Neural progenitor cell (in vitro differentiated cells): ENCODE measurements around the gene MAP3K9. TPM values are rescaled to one million over a fixed set of nuclear protein-coding genes. Genes with fewer than 3 reads are reported as not detected.

ENCODE experiments used
- DNase-seq: peaks from one replicate; pipeline ENCODE4 v3.0.0-alpha.2; 2016; ENCODE audit warnings: low spot score
- H2AFZ ChIP-seq: fragments of 200-600 bp; sonication (generic); replicated peaks from 2 replicates; pipeline ENCODE4 v1.6.1; 2016; ENCODE audit warnings: antibody characterized with exemption
- H3F3A ChIP-seq: fragments of 200-600 bp; sonication (generic); 2 replicates; pipeline ENCODE4 v1.6.1; 2016; ENCODE audit warnings: antibody characterized with exemption, low read depth
- H3K27ac ChIP-seq: fragments of 200-600 bp; sonication (generic); 2 replicates; pipeline ENCODE4 v1.5.1; 2016; ENCODE audit warnings: mild to moderate bottlenecking
- H3K27me3 ChIP-seq: fragments of 200-600 bp; sonication (generic); 2 replicates; pipeline ENCODE4 v1.6.1; 2016; ENCODE audit warnings: mild to moderate bottlenecking, moderate library complexity
- H3K36me3 ChIP-seq: fragments of 200-600 bp; sonication (generic); 2 replicates; pipeline ENCODE4 v1.5.1; 2016
- H3K4me1 ChIP-seq: fragments of 200-600 bp; sonication (generic); 2 replicates; pipeline ENCODE4 v1.6.1; 2016; ENCODE audit warnings: mixed run types
- H3K4me2 ChIP-seq: fragments of 200-600 bp; sonication (generic); 2 replicates; pipeline ENCODE4 v1.6.1; 2016
- H3K4me3 ChIP-seq: fragments of 200-600 bp; sonication (generic); 2 replicates; pipeline ENCODE4 v1.5.1; 2016
- H3K79me2 ChIP-seq: fragments of 200-600 bp; sonication (generic); 2 replicates; pipeline ENCODE4 v1.6.1; 2016; ENCODE audit warnings: low read depth
- H3K9ac ChIP-seq: fragments of 200-600 bp; sonication (generic); 2 replicates; pipeline ENCODE4 v1.6.1; 2016
- H3K9me3 ChIP-seq: fragments of 200-600 bp; sonication (generic); 2 replicates; pipeline ENCODE4 v1.5.1; 2016; ENCODE audit warnings: low read depth
- H4K20me1 ChIP-seq: fragments of 200-600 bp; sonication (generic); 2 replicates; pipeline ENCODE4 v1.6.1; 2016; ENCODE audit warnings: low read depth
- H3K27ac Mint-ChIP-seq: 3 replicates; pipeline ENCODE4 v1.8.0; 2021; ENCODE audit warnings: mixed read lengths
- H3K27me3 Mint-ChIP-seq: 2 replicates; pipeline ENCODE4 v1.8.0; 2022; ENCODE audit warnings: low read depth, mild to moderate bottlenecking, inconsistent platforms, moderate library complexity, mixed read lengths; ENCODE audit not compliant: insufficient read depth
- H3K36me3 Mint-ChIP-seq: 3 replicates; pipeline ENCODE4 v1.8.0; 2021; ENCODE audit warnings: mixed read lengths
- H3K4me1 Mint-ChIP-seq: 3 replicates; pipeline ENCODE4 v1.8.0; 2021; ENCODE audit warnings: mixed read lengths
- H3K4me3 Mint-ChIP-seq: 3 replicates; pipeline ENCODE4 v1.8.0; 2021; ENCODE audit warnings: mild to moderate bottlenecking, moderate library complexity, mixed read lengths
- H3K9me3 Mint-ChIP-seq: 3 replicates; pipeline ENCODE4 v1.8.0; 2020; ENCODE audit warnings: mixed read lengths
- CTCF ChIP-seq: fragments of 200-600 bp; sonication (generic); IDR thresholded peaks from 2 replicates; pipeline ENCODE4 v1.5.1; 2017; ENCODE audit warnings: antibody characterized with exemption, mild to moderate bottlenecking
- EZH2 ChIP-seq: fragments of 200-600 bp; sonication (generic); IDR thresholded peaks from 2 replicates; pipeline ENCODE4 v1.6.1; 2017; ENCODE audit warnings: antibody characterized with exemption, mild to moderate bottlenecking, moderate library complexity
- EZH2phosphoT487 ChIP-seq: fragments of 200-600 bp; sonication (generic); IDR thresholded peaks from 2 replicates; pipeline ENCODE4 v1.6.1; 2017; ENCODE audit warnings: antibody characterized with exemption
- total RNA-seq: library from RNA; depleted of rRNA; stranded (reverse); fragments of >200 nt; gene quantifications from 2 replicates; pipeline ENCODE4 v1.2.3, GENCODE V29; 2015; ENCODE audit warnings: low replicate concordance

Gene MAP3K9
- total RNA-seq, result 14.9 and 25.3 TPM in 2 replicates

GRCh38 chr14:70809225-70810219 lies at the start of gene MAP3K9:
TSS of gene MAP3K9 (minus strand) at chr14:70809513. CDS start at chr14:70809171, 342 bp downstream.
- no peaks in the 10 kb centered on the region for H3K36me3 ChIP-seq
- peaks cover 10% of the 10 kb centered on the region for H3K4me1 Mint-ChIP-seq
- H3K9ac ChIP-seq, result peak within 1 kb of the TSS; percentile 74
- H3K27ac ChIP-seq, result peak within 1 kb of the TSS; percentile 72
- peak within 1 kb of the TSS; percentile 94 for H3K4me2 ChIP-seq
- peak within 1 kb of the TSS; percentile 35 for H3K27ac Mint-ChIP-seq
- H3K9me3 ChIP-seq, result no peaks in the 10 kb centered on the region
- peak within 1 kb of the TSS; percentile 77 for H2AFZ ChIP-seq
- no peak for TF ChIP-seq CTCF
- peak; percentile 99 for DNase-seq
- no peaks in the 10 kb centered on the region for H3K9me3 Mint-ChIP-seq
- H3K27me3 Mint-ChIP-seq, result no peaks in the 10 kb centered on the region
- no peaks in the 10 kb centered on the region for H3K27me3 ChIP-seq
- H3F3A ChIP-seq, result peaks cover 32% of the 10 kb centered on the region
- peak within 1 kb of the TSS; percentile 79 for H3K4me3 ChIP-seq
- peak within 1 kb of the TSS; percentile 87 for H3K4me3 Mint-ChIP-seq
- peaks cover 87% of the 10 kb centered on the region for H3K79me2 ChIP-seq
- H4K20me1 ChIP-seq, result peaks cover 37% of the 10 kb centered on the region
- H3K4me1 ChIP-seq, result peaks cover 30% of the 10 kb centered on the region
- H3K36me3 Mint-ChIP-seq, result no peaks in the 10 kb centered on the region

DNA sequence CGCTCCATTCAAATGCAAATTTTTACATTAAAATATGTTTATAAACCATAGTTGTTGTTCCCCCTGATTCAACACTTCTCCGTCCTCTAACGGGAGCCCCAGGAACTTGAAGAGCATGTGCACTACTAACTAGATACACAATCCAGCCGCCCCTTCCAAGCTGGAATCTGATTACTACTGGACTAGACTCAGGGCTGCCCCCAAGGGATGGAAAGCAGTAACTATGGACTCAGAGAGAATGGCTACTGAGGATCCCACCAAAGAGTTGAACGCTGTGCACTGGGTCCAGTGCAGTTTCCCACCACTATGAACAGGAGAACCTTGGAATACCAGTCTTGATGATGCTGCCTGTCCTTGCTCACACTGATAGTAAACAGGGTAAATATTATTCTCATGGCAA lies 49.3 kb upstream of the MAP3K9 start:
- Mint-ChIP-seq H3K27me3 (no peaks in the 10 kb centered on the region), H3K9me3 (no peaks in the 10 kb centered on the region), H3K36me3 (no peaks in the 10 kb centered on the region), H3K4me3 (no peak overlapping the region), H3K4me1 (no peaks in the 10 kb centered on the region), H3K27ac (no peak overlapping the region)
- H3F3A ChIP-seq, result no peaks in the 10 kb centered on the region
- H3K9me3 ChIP-seq, result no peaks in the 10 kb centered on the region
- H3K36me3 ChIP-seq, result no peaks in the 10 kb centered on the region
- no peaks in the 10 kb centered on the region for H4K20me1 ChIP-seq
- H3K27me3 ChIP-seq, result no peaks in the 10 kb centered on the region
- H3K4me2 ChIP-seq, result no peak overlapping the region
- H3K4me3 ChIP-seq, result no peak overlapping the region
- peak; percentile 7 for DNase-seq
- no peak overlapping the region for H3K27ac ChIP-seq
- H3K9ac ChIP-seq, result no peak overlapping the region
- TF ChIP-seq EZH2 (no peak), CTCF (peak; percentile 17), EZH2phosphoT487 (no peak)
- no peak overlapping the region for H2AFZ ChIP-seq
- H3K4me1 ChIP-seq, result no peaks in the 10 kb centered on the region
- no peaks in the 10 kb centered on the region for H3K79me2 ChIP-seq

DNA sequence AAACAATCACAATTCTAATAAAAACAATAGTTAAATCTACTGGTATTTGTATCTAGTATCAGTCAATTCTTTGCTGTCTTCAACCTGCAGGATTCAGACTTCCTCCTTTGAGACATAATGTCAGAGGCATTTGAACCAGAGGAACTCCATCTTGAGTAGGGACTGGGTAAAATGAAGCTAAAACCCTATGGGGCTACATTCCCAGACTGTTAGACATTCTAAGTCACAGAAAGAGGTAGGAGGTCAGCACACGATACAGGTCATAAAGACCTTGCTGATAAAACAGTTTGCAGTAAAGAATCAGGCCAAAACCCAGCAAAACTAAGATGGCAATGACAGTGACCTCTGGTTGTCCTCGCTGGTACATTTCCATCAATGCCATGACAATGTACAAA lies 48.2 kb upstream of the MAP3K9 start:
- Histone ChIP-seq H3F3A (no peaks in the 10 kb centered on the region), H3K36me3 (no peaks in the 10 kb centered on the region), H3K9me3 (no peaks in the 10 kb centered on the region), H3K4me2 (no peak overlapping the region), H3K4me1 (no peaks in the 10 kb centered on the region), H3K79me2 (no peaks in the 10 kb centered on the region), H4K20me1 (no peaks in the 10 kb centered on the region), H3K27me3 (no peaks in the 10 kb centered on the region), H3K9ac (no peak overlapping the region), H3K27ac (no peak overlapping the region), H2AFZ (no peak overlapping the region), H3K4me3 (no peak overlapping the region)
- DNase-seq, result no peak
- Mint-ChIP-seq H3K4me3 (no peak overlapping the region), H3K36me3 (no peaks in the 10 kb centered on the region), H3K4me1 (no peaks in the 10 kb centered on the region), H3K27ac (no peak overlapping the region), H3K27me3 (no peaks in the 10 kb centered on the region), H3K9me3 (no peaks in the 10 kb centered on the region)
- TF ChIP-seq EZH2 (no peak), EZH2phosphoT487 (no peak), CTCF (no peak)
